Osteoblast (primary cell): ENCODE measurements around the gene RASAL2. TPM values are rescaled to one million over a fixed set of nuclear protein-coding genes. Genes with fewer than 3 reads are reported as not detected.

Experiments used
- DNase-seq: peaks from one replicate; pipeline ENCODE4 v3.0.0; 2011; ENCODE audit warnings: low spot score, mixed read lengths; ENCODE audit not compliant: insufficient read length; ENCODE audit errors: missing footprints
- H2AFZ ChIP-seq: 2 replicates; pipeline ENCODE4 v1.6.0; 2011; ENCODE audit warnings: mild to moderate bottlenecking, low read length
- H3K27ac ChIP-seq: 2 replicates; pipeline ENCODE4 v1.5.1; 2011; ENCODE audit warnings: mild to moderate bottlenecking, low read depth, low read length, moderate library complexity
- H3K27me3 ChIP-seq: 2 replicates; pipeline ENCODE4 v1.6.0; 2012; ENCODE audit warnings: mild to moderate bottlenecking, control low read depth, inconsistent platforms, low read length, moderate library complexity; ENCODE audit not compliant: insufficient read depth
- H3K36me3 ChIP-seq: 2 replicates; pipeline ENCODE4 v1.5.1; 2011; ENCODE audit warnings: mild to moderate bottlenecking, low read length, control low read depth, moderate library complexity; ENCODE audit not compliant: insufficient read depth
- H3K4me1 ChIP-seq: 2 replicates; pipeline ENCODE4 v1.5.1; 2011; ENCODE audit warnings: mild to moderate bottlenecking, low read length, control low read depth, moderate library complexity; ENCODE audit not compliant: insufficient read depth
- H3K4me2 ChIP-seq: 2 replicates; pipeline ENCODE4 v1.6.0; 2011; ENCODE audit warnings: mild to moderate bottlenecking, low read length; ENCODE audit not compliant: insufficient read depth
- H3K4me3 ChIP-seq: fragments of 200-600 bp; sonication (generic); 3 replicates; pipeline ENCODE4 v1.5.1; 2012; ENCODE audit warnings: mild to moderate bottlenecking, low read length, inconsistent platforms; ENCODE audit not compliant: insufficient read depth
- H3K79me2 ChIP-seq: 2 replicates; pipeline ENCODE4 v1.6.0; 2012; ENCODE audit warnings: mild to moderate bottlenecking, low read length, control low read depth, inconsistent platforms; ENCODE audit not compliant: insufficient read depth
- H3K9me3 ChIP-seq: 2 replicates; pipeline ENCODE4 v1.5.1; 2011; ENCODE audit warnings: low read depth, low read length, control low read depth
- H4K20me1 ChIP-seq: 2 replicates; pipeline ENCODE4 v1.6.0; 2012; ENCODE audit warnings: mild to moderate bottlenecking, low read length, control low read depth; ENCODE audit not compliant: insufficient read depth
- total RNA-seq: library from RNA; depleted of rRNA; stranded (reverse); fragments of >200 nt; gene quantifications from 2 replicates; pipeline ENCODE4 v1.2.3, GENCODE V29; 2012
- TF ChIP-seq, protein P1 (sequence below): IDR thresholded peaks from 2 replicates; pipeline ENCODE4 v1.5.1; 2011; ENCODE audit warnings: mild to moderate bottlenecking, low read depth, low read length, moderate library complexity; ENCODE audit errors: extremely low read depth

Gene RASAL2
- total RNA-seq, 1 donor = 59.4 TPM

DNA sequence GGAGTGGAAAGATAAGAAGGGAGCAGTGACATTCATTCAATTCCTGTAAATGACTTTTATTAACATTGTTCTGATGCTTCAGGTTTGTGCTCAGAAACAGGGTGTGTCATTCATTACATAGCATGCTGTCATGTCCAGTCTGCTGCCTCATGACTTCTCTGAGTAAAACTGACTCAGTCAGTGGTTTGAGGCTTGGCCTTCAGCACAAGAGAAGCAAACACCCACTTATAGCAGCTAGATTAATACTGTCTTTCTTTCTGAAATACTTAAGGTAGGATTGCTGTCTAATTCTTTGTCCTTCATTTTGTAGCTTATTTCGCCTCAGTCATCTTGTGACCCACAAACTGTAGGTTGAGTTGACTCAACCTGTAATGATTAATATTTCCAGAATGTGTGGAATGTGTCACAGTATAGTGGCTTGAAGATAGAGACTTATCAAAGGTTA lies 32.9 kb downstream of the RASAL2 start:
- TF ChIP-seq, protein P1, sequence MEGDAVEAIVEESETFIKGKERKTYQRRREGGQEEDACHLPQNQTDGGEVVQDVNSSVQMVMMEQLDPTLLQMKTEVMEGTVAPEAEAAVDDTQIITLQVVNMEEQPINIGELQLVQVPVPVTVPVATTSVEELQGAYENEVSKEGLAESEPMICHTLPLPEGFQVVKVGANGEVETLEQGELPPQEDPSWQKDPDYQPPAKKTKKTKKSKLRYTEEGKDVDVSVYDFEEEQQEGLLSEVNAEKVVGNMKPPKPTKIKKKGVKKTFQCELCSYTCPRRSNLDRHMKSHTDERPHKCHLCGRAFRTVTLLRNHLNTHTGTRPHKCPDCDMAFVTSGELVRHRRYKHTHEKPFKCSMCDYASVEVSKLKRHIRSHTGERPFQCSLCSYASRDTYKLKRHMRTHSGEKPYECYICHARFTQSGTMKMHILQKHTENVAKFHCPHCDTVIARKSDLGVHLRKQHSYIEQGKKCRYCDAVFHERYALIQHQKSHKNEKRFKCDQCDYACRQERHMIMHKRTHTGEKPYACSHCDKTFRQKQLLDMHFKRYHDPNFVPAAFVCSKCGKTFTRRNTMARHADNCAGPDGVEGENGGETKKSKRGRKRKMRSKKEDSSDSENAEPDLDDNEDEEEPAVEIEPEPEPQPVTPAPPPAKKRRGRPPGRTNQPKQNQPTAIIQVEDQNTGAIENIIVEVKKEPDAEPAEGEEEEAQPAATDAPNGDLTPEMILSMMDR = no peak
- peaks cover 89% of the 10 kb centered on the region for H3K79me2 ChIP-seq
- H3K4me1 ChIP-seq = peaks cover 29% of the 10 kb centered on the region
- no peaks in the 10 kb centered on the region for H3K9me3 ChIP-seq
- H3K27ac ChIP-seq = peak overlapping the region; percentile 92
- peak; percentile 63 for DNase-seq
- no peaks in the 10 kb centered on the region for H3K36me3 ChIP-seq
- peaks cover 5% of the 10 kb centered on the region for H4K20me1 ChIP-seq
- H2AFZ ChIP-seq = no peak overlapping the region
- H3K4me3 ChIP-seq = no peak overlapping the region
- H3K4me2 ChIP-seq = peak overlapping the region; percentile 72
- no peaks in the 10 kb centered on the region for H3K27me3 ChIP-seq

DNA sequence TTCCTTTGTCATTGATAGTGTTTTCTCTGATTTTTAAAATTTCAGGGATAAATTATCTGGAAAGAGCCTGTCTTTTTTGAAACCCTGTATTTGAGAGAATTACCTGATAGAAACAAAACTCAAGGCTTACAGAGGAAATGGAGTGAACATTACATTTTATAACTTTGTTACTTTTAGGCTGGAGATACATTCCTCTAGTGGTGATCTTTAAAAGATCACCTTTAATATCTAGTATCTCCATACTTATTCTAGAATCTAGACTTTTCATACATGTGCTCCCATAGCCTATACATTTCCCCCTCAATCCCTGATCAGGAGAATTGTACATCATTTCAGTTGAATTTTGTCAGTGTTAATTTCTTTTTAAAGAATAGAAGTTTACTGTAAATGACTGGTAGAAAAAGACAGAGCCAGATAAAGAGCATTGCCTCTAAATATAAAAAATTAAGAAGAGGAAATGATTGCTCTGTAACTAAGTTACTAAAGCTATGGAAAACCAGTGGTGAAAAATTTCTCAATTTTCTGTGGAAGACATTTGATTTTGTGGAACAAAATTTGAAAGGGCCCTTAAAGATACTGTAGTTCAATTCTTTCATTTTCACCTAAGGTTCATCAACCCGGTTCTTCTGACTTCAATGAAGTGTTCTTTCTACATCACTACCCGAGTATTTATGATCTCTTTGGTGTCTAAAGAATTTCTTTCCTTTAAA lies 33.7 kb downstream of the RASAL2 start:
- Histone ChIP-seq H4K20me1 (no peaks in the 10 kb centered on the region), H3K79me2 (peaks cover 89% of the 10 kb centered on the region), H3K27me3 (no peaks in the 10 kb centered on the region), H3K4me1 (peaks cover 23% of the 10 kb centered on the region), H3K9me3 (no peaks in the 10 kb centered on the region), H2AFZ (no peak overlapping the region), H3K4me2 (peak overlapping the region; percentile 72), H3K4me3 (no peak overlapping the region), H3K27ac (peak overlapping the region; percentile 92), H3K36me3 (no peaks in the 10 kb centered on the region)
- DNase-seq = no peak
- TF ChIP-seq, protein P1 = no peak

DNA sequence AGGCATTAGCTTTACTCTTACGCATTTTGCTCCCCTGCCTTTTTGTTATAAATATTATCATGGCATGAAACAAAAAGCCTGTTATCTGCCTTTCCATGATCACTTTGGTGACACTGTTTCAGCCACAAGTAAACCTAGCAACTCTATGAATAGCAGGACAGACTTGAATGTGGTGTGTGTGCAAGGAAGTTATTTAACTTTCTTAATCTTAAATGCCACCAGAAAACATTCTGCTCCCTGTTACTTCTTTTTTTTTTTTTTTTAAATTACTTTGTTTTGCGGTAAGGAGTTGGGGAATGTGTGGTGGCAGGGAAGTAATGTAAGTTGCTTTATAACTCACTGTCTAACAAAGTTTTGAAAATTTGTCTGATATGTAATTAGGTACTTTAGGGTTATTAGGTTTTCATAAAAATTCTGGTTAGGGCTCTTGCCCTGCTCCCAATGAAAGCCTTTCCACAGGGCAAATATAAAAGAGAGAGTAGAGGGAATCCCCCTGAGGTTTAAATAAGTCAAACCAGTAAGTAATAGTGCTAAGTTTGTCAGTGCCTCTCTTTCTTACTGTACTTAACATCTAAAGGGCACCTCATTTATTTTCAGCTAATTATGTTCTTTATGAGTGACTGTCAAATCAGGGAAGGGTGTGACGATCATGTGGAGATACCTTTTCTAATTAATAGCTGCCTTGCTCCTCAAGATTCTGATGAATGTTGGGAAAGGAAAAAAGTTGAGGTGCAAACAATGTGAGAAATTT lies 39.5 kb downstream of the RASAL2 start:
- Histone ChIP-seq H3K4me2 (peak overlapping the region; percentile 18), H3K79me2 (peaks cover 85% of the 10 kb centered on the region)

More for the DNA sequence above, 39.5 kb downstream of the RASAL2 start:
- Histone ChIP-seq H4K20me1 (no peaks in the 10 kb centered on the region), H3K9me3 (no peaks in the 10 kb centered on the region), H3K27ac (peak overlapping the region; percentile 79), H3K27me3 (no peaks in the 10 kb centered on the region), H2AFZ (peak overlapping the region; percentile 33), H3K4me1 (peaks cover 16% of the 10 kb centered on the region), H3K4me3 (no peak overlapping the region), H3K36me3 (no peaks in the 10 kb centered on the region)
- no peak for DNase-seq
- TF ChIP-seq, protein P1 = no peak
